Stomach (tissue), 9 donors: Measurements from ENCODE around the gene CPVL. TPM values are rescaled to one million over a fixed set of nuclear protein-coding genes. Genes with fewer than 3 reads are reported as not detected.

ENCODE experiments used
- DNase-seq, 2 donors: peaks; one replicate each; pipeline versions ENCODE4 v3.0.0 to v3.0.0-alpha.2; 2013 to 2019
- H3K27ac ChIP-seq, 5 donors: fragments of 200-600 bp in 4 of 5; sonication (generic) in 4 of 5; one replicate each; pipeline ENCODE4 v1.5.1; 2013 to 2019; ENCODE audit warnings: mild to moderate bottlenecking in 1 of 5, moderate library complexity in 1 of 5
- H3K27me3 ChIP-seq, 3 donors: fragments of 200-600 bp; sonication (generic); one replicate each; pipeline ENCODE4 v1.5.1; 2017 to 2019; ENCODE audit warnings: mixed run types in 1 of 3
- H3K36me3 ChIP-seq, 4 donors: fragments of 200-600 bp; sonication (generic); 1 replicate in 3 of 4; 2 replicates in 1 of 4; pipeline ENCODE4 v1.5.1; 2016 to 2019
- H3K4me1 ChIP-seq, 4 donors: fragments of 200-600 bp; sonication (generic); one replicate each; pipeline ENCODE4 v1.5.1; 2016 to 2019
- H3K4me3 ChIP-seq, 4 donors: fragments of 200-600 bp; sonication (generic) in 3 of 4; one replicate each; pipeline ENCODE4 v1.5.1; 2016 to 2019; ENCODE audit warnings: mild to moderate bottlenecking in 1 of 4
- H3K9me3 ChIP-seq, 4 donors: fragments of 200-600 bp; sonication (generic); one replicate each; pipeline ENCODE4 v1.5.1; 2016 to 2019
- CTCF ChIP-seq, 7 experiments: fragments of 450-650 bp in 4 of 7; fragments of 200-600 bp in 3 of 7; sonication (generic) in 3 of 7; IDR thresholded peaks; one replicate each; pipeline ENCODE4 v1.5.1; 2016 to 2019; ENCODE audit warnings: antibody characterized with exemption in 7 of 7, control low read depth in 2 of 7, mild to moderate bottlenecking in 1 of 7
- EP300 ChIP-seq: sonication (generic); formaldehyde crosslinking; IDR thresholded peaks from one replicate; pipeline ENCODE4 v1.6.1; 2017; ENCODE audit warnings: antibody characterized with exemption
- POLR2A ChIP-seq, 4 donors: fragments of 450-650 bp; IDR thresholded peaks; one replicate each; pipeline ENCODE4 v1.6.1; 2016; ENCODE audit warnings: antibody characterized with exemption in 4 of 4, control low read depth in 2 of 4, mild to moderate bottlenecking in 1 of 4, moderate library complexity in 1 of 4
- POLR2AphosphoS5 ChIP-seq, 3 donors: sonication (generic); formaldehyde crosslinking; IDR thresholded peaks; one replicate each; pipeline ENCODE4 v1.6.1; 2016; ENCODE audit warnings: antibody characterized with exemption in 3 of 3
- whole genome bisulfite sequencing, 5 donors: extraction: QIAGEN DNeasy Blood & Tissue Kit in 3 of 5; methylation state at CpG; one replicate each; pipeline versions ENCODE4 v1.1.5 to v1.1.7; 2013 to 2018; 5-methylcytosine and 5-hydroxymethylcytosine counted together
- intact Hi-C: fragments of 100-400 bp; cut with DNase I; formaldehyde crosslinking; loops from one replicate; pipeline ENCODE4 v1.15.1; 2023; ENCODE audit warnings: low total_unique reads
- polyA plus RNA-seq, 3 donors: library from polyadenylated mRNA; stranded (reverse); fragments of 200-250 nt; gene quantifications; one replicate each; pipeline ENCODE4 v1.2.3, GENCODE V29; 2013
- total RNA-seq, 5 donors: library from RNA; depleted of rRNA; stranded (reverse); fragments of >200 nt; gene quantifications; one replicate each; pipeline versions ENCODE4 v1.1.0 to v1.2.3, GENCODE V29; 2014 to 2016
- donor health status: healthy with polysubstance abuse.
- donor health status: Bipolar disorder and iron deficiency.
- donor health status: healthy.

Gene CPVL
- total and polyA plus RNA-seq, 8 donors: 4.1 to 24.3 (median 17.5) TPM; not detected in 3

GRCh38 chr7:29107056-29107455, 39.3 kb downstream of the CPVL start:
- no peaks in the 10 kb centered on the region for H3K36me3 ChIP-seq
- WGBS, 5 donors: 66 to 93% (median 90%) methylated on average over 2 of the region's 2 CpGs
- no peak overlapping the region for H3K27ac ChIP-seq
- no peak overlapping the region for H3K4me3 ChIP-seq
- H3K27me3 ChIP-seq: no peaks in the 10 kb centered on the region
- peaks cover 0 to 7% (median 4%) of the 10 kb centered on the region in 4 donors for H3K4me1 ChIP-seq
- H3K9me3 ChIP-seq: no peaks in the 10 kb centered on the region
- no peak for DNase-seq
- intact Hi-C loops: no loop called here
- no peak for TF ChIP-seq POLR2AphosphoS5 (IDR thresholded peaks at IDR 0.05)
- no peak for TF ChIP-seq POLR2A (IDR thresholded peaks at IDR 0.05)
- no peak for TF ChIP-seq EP300
- no peak for TF ChIP-seq CTCF (IDR thresholded peaks at IDR 0.05)

GRCh38 chr7:29106669-29106988, 39.7 kb downstream of the CPVL start:
- TF ChIP-seq EP300 (no peak), CTCF (IDR thresholded peaks at IDR 0.05) (no peak), POLR2AphosphoS5 (IDR thresholded peaks at IDR 0.05) (no peak), POLR2A (IDR thresholded peaks at IDR 0.05) (no peak)
- Histone ChIP-seq H3K27ac (no peak overlapping the region), H3K36me3 (no peaks in the 10 kb centered on the region), H3K4me1 (peaks cover 0 to 9% (median 4%) of the 10 kb centered on the region in 4 donors), H3K27me3 (no peaks in the 10 kb centered on the region), H3K4me3 (no peak overlapping the region), H3K9me3 (no peaks in the 10 kb centered on the region)
- DNase-seq: no peak
- WGBS, 5 donors: 46 to 56% (median 54%) methylated on average over 3 of the region's 3 CpGs
- intact Hi-C loops: no loop called here

GRCh38 chr7:29105752-29106668, 40.3 kb downstream of the CPVL start:
- H3K4me3 ChIP-seq: no peak overlapping the region
- H3K4me1 ChIP-seq: peaks cover 0 to 9% (median 4%) of the 10 kb centered on the region in 4 donors
- intact Hi-C loops: no loop called here
- 46 to 62% (median 48%) methylated on average over 4 of the region's 4 CpGs for WGBS, 5 donors
- TF ChIP-seq POLR2A (IDR thresholded peaks at IDR 0.05): no peak
- TF ChIP-seq EP300: no peak
- TF ChIP-seq POLR2AphosphoS5 (IDR thresholded peaks at IDR 0.05): peak in 1 of 3 donors; percentile 14
- TF ChIP-seq CTCF (IDR thresholded peaks at IDR 0.05): peak in 5 of 7 experiments; percentile 77 to 87 (median 77)
- H3K9me3 ChIP-seq: no peaks in the 10 kb centered on the region
- H3K27me3 ChIP-seq: no peaks in the 10 kb centered on the region
- no peak overlapping the region for H3K27ac ChIP-seq
- peak; percentile 33 to 91 for DNase-seq
- no peaks in the 10 kb centered on the region for H3K36me3 ChIP-seq

GRCh38 chr7:29105191-29105590, 41.1 kb downstream of the CPVL start:
- 69 to 74% (median 71%) methylated on average over 4 of the region's 4 CpGs for WGBS, 5 donors
- DNase-seq: no peak
- H3K4me1 ChIP-seq: peaks cover 0 to 13% (median 4%) of the 10 kb centered on the region in 4 donors
- H3K27me3 ChIP-seq: no peaks in the 10 kb centered on the region
- intact Hi-C loops: no loop called here
- TF ChIP-seq POLR2A (IDR thresholded peaks at IDR 0.05): no peak
- no peak for TF ChIP-seq EP300
- no peak for TF ChIP-seq CTCF (IDR thresholded peaks at IDR 0.05)
- TF ChIP-seq POLR2AphosphoS5 (IDR thresholded peaks at IDR 0.05): no peak
- no peak overlapping the region for H3K27ac ChIP-seq
- H3K4me3 ChIP-seq: no peak overlapping the region
- no peaks in the 10 kb centered on the region for H3K9me3 ChIP-seq
- no peaks in the 10 kb centered on the region for H3K36me3 ChIP-seq
